Testis (tissue), 3 donors: ENCODE results near the gene FASTKD3. TPM values are rescaled to one million over a fixed set of nuclear protein-coding genes. Genes with fewer than 3 reads are reported as not detected.

Experiments used
- DNase-seq: peaks from one replicate; pipeline ENCODE4 v3.0.0-alpha.2; 2019
- H3K27ac ChIP-seq, 2 donors: fragments of 200-600 bp; sonication (generic); one replicate each; pipeline ENCODE4 v1.5.1; 2019
- H3K27me3 ChIP-seq: fragments of 200-600 bp; sonication (generic); one replicate; pipeline ENCODE4 v1.5.1; 2019
- H3K36me3 ChIP-seq: fragments of 200-600 bp; sonication (generic); one replicate; pipeline ENCODE4 v1.5.1; 2017; ENCODE audit warnings: low read depth; ENCODE audit errors: missing control alignments
- H3K4me1 ChIP-seq: fragments of 200-600 bp; sonication (generic); one replicate; pipeline ENCODE4 v1.5.1; 2019
- H3K4me3 ChIP-seq, 2 donors: fragments of 200-600 bp; sonication (generic); one replicate each; pipeline ENCODE4 v1.5.1; 2017 to 2019
- H3K9me3 ChIP-seq: fragments of 200-600 bp; sonication (generic); one replicate; pipeline ENCODE4 v1.5.1; 2017
- POLR2A ChIP-seq: fragments of 450-650 bp; IDR thresholded peaks from one replicate; pipeline ENCODE4 v1.6.1; 2017; ENCODE audit warnings: antibody characterized with exemption, mild to moderate bottlenecking, moderate library complexity
- WGBS, 2 donors: methylation state at CpG; one replicate each; pipeline ENCODE4 v1.1.5; 2018; 5-methylcytosine and 5-hydroxymethylcytosine counted together
- intact Hi-C: fragments of 100-400 bp; cut with DNase I; formaldehyde crosslinking; loops from one replicate; pipeline ENCODE4 v1.15.1; 2023; ENCODE audit warnings: low total_unique reads
- polyA plus RNA-seq: library from polyadenylated mRNA; stranded (reverse); fragments of 350-450 nt; fragmentation: Illumina TruSeq; extraction: RNeasy Lipid Tissue Mini Kit (QIAGEN cat#74804); gene quantifications from one replicate; pipeline ENCODE4 v1.2.3, GENCODE V29; 2014; ENCODE audit warnings: low read depth, low replicate concordance; ENCODE audit not compliant: insufficient read depth
- total RNA-seq, 2 donors: library from RNA; depleted of rRNA; stranded (reverse); fragments of >200 nt; gene quantifications; one replicate each; pipeline ENCODE4 v1.2.3, GENCODE V29; 2016
- TF ChIP-seq, protein P1 (sequence below), 3 experiments: fragments of 450-650 bp in 2 of 3; fragments of 200-600 bp in 1 of 3; sonication (generic) in 1 of 3; IDR thresholded peaks; one replicate each; pipeline ENCODE4 v1.5.1; 2016 to 2019; ENCODE audit warnings: antibody characterized with exemption in 3 of 3, mild to moderate bottlenecking in 2 of 3, moderate library complexity in 1 of 3

Gene FASTKD3
- total and polyA plus RNA-seq, 3 donors from 2014 or later: 8.0 to 11.7 (median 11.7) TPM

GRCh38 chr5:7845557-7845956, 23.3 kb downstream of the FASTKD3 start:
- Histone ChIP-seq H3K4me3 (no peak overlapping the region), H3K27ac (no peak overlapping the region), H3K9me3 (no peaks in the 10 kb centered on the region), H3K27me3 (no peaks in the 10 kb centered on the region), H3K36me3 (no peaks in the 10 kb centered on the region), H3K4me1 (peaks cover 6% of the 10 kb centered on the region)
- TF ChIP-seq POLR2A: no peak
- TF ChIP-seq, protein P1, sequence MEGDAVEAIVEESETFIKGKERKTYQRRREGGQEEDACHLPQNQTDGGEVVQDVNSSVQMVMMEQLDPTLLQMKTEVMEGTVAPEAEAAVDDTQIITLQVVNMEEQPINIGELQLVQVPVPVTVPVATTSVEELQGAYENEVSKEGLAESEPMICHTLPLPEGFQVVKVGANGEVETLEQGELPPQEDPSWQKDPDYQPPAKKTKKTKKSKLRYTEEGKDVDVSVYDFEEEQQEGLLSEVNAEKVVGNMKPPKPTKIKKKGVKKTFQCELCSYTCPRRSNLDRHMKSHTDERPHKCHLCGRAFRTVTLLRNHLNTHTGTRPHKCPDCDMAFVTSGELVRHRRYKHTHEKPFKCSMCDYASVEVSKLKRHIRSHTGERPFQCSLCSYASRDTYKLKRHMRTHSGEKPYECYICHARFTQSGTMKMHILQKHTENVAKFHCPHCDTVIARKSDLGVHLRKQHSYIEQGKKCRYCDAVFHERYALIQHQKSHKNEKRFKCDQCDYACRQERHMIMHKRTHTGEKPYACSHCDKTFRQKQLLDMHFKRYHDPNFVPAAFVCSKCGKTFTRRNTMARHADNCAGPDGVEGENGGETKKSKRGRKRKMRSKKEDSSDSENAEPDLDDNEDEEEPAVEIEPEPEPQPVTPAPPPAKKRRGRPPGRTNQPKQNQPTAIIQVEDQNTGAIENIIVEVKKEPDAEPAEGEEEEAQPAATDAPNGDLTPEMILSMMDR (IDR thresholded peaks at IDR 0.05): no peak
- no peak for DNase-seq
- WGBS, 2 donors: 46 to 63% methylated on average over 7 of the region's 7 CpGs
- intact Hi-C loops: no loop called here

DNA sequence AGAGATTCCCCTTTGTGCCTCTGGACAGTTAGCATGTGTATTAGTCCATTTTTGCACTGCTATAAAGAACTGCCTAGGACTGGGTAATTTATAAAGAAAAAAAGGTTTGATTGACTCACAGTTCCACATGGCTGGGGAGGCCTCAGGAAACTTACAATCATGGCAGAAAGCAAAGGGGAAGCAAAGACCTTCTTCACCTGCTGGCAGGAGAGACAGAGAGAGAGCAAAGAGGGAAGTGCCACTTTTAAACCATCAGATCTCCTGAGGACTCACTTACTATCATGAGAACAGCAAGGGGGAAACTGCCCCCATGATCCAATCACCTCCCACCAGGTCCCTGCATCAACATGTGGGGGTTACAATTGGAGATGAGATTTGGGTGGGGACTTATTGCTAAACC, 23.9 kb downstream of the FASTKD3 start:
- H3K36me3 ChIP-seq: no peaks in the 10 kb centered on the region
- intact Hi-C loops: no loop called here
- no peak for DNase-seq

DNA sequence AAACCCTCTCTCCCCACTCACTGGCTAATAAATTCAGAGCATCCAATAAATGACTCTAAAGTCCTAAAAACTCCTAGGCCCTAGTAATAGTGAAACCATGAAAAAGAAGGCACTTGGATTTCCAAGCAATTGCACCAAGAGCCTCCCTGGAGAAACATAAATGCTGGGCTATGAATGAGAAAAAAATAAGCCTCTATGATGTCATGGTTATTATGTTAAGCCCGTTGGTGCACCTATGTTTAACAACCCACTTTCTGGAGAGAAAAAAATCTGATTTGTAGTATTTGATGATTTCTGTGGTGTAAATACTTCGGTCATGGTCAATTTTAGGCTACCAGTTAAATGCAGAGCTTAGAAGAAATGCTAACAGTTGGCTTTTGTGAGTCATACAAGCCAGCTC, 26.3 kb downstream of the FASTKD3 start:
- H3K36me3 ChIP-seq: no peaks in the 10 kb centered on the region
- H3K27me3 ChIP-seq: no peaks in the 10 kb centered on the region
- no peaks in the 10 kb centered on the region for H3K9me3 ChIP-seq
- no peak overlapping the region for H3K4me3 ChIP-seq
- H3K27ac ChIP-seq: no peak overlapping the region
- 84 to 89% methylated on average over 2 of the region's 2 CpGs for WGBS, 2 donors
- DNase-seq: no peak
- intact Hi-C loops: no loop called here
- no peaks in the 10 kb centered on the region for H3K4me1 ChIP-seq
- TF ChIP-seq, protein P1 (IDR thresholded peaks at IDR 0.05): no peak
- no peak for TF ChIP-seq POLR2A

More for the DNA sequence above, 23.9 kb downstream of the FASTKD3 start:
- Histone ChIP-seq H3K27me3 (no peaks in the 10 kb centered on the region), H3K4me1 (peaks cover 5% of the 10 kb centered on the region), H3K4me3 (no peak overlapping the region), H3K9me3 (no peaks in the 10 kb centered on the region), H3K27ac (no peak overlapping the region)
- TF ChIP-seq POLR2A: no peak
- TF ChIP-seq, protein P1 (IDR thresholded peaks at IDR 0.05): no peak

- Histone ChIP-seq H3K4me3 (no peak overlapping the region), H3K9me3 (no peaks in the 10 kb centered on the region), H3K27ac (no peak overlapping the region), H3K36me3 (no peaks in the 10 kb centered on the region), H3K27me3 (no peaks in the 10 kb centered on the region), H3K4me1 (no peaks in the 10 kb centered on the region)
- intact Hi-C loops: no loop called here
- 43 to 45% methylated on average over 3 of the region's 3 CpGs for WGBS, 2 donors
- DNase-seq: no peak
- TF ChIP-seq POLR2A: no peak
- TF ChIP-seq, protein P1 (IDR thresholded peaks at IDR 0.05): no peak
Measured at GRCh38 chr5:7837403-7837802, 31.4 kb downstream of the FASTKD3 start.

- H3K36me3 ChIP-seq: no peaks in the 10 kb centered on the region
- no peak for TF ChIP-seq POLR2A
- TF ChIP-seq, protein P1 (IDR thresholded peaks at IDR 0.05): no peak
- no peak for DNase-seq
- 85 to 90% methylated on average over 4 of the region's 4 CpGs for WGBS, 2 donors
- H3K4me3 ChIP-seq: no peak overlapping the region
- H3K27me3 ChIP-seq: no peaks in the 10 kb centered on the region
- intact Hi-C loops: no loop called here
- H3K27ac ChIP-seq: no peak overlapping the region
- H3K4me1 ChIP-seq: no peaks in the 10 kb centered on the region
- no peaks in the 10 kb centered on the region for H3K9me3 ChIP-seq
Measured at GRCh38 chr5:7834982-7835381, 33.8 kb downstream of the FASTKD3 start.
